ENCODE results near the gene SLC2A14.
"Not testable (repeated sequence)": the region's sequence is repeated elsewhere in the genome, so short reads cannot be mapped to it uniquely, and the experiment has no call there.

The SLC2A14 gene

DNA sequence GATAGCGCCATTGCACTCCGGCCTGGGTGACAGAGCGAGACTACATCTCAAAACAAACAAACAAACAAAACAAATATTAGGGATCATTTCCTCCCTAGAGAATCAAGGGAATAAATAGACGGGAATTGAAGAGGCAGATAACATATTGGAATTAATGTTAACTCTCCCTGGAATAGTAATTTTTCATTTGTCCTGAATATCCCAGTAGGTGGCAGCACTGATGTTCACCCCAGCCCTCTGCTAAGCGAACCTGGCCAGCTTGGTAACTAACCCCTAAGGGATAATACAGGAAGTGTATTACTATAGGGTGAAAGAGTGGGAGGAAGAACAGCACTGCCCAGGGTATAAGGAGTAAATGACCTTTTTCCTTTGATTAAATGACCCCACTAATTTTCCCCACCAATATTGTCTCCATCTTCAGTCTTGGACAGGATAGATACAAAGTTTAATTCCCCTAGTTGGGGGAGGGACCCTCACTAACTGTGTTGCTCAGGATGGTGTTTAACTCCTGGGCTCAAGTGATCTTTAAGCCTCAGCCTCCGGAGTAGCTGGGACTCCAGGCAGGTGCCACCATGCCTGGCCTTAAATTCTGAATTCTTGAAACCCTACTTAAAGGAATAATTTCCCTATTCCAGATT lies 40.5 kb downstream of the SLC2A14 start:
- DNase-seq, result no peak

DNA sequence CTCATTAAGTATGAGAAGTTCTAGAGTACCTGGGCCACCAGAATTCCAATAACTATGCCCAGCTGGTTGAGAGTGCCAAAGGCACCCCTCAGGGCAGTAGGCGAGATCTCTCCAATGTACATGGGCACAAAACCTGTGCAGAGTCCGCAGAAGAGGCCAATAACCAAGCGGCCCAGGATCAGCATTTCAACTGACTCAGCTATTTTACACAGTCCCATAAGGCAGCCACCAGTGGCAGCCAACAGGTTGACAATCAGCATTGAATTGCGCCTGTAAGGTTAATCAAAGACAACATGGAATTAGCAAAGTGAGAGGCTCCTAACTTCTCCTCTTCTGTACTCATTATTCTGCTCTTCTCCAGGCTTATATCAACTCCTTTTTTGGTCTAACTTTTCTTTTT lies 43.0 kb downstream of the SLC2A14 start:
- DNase-seq, result not testable (repeated sequence)

DNA sequence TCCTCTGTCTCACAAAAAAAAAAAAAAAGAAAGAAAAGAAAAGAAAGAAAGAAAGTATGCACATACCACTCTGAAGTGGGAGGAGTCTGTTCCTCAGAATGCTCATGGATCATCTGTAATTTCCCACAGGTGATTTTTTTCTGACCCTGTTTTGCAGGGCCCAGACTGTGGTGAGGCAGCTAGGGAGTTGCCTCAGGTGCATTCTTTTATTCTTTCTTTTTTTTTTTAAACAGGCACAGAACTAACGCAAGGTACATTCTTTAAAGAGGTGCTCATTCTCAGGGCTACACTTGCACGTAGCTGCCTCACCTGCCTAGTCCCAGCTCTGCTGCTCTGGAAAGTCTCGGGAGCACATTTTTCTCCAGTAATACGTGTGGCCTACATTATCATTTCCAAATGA lies 47.0 kb downstream of the SLC2A14 start:
- DNase-seq, result not testable (repeated sequence)

DNA sequence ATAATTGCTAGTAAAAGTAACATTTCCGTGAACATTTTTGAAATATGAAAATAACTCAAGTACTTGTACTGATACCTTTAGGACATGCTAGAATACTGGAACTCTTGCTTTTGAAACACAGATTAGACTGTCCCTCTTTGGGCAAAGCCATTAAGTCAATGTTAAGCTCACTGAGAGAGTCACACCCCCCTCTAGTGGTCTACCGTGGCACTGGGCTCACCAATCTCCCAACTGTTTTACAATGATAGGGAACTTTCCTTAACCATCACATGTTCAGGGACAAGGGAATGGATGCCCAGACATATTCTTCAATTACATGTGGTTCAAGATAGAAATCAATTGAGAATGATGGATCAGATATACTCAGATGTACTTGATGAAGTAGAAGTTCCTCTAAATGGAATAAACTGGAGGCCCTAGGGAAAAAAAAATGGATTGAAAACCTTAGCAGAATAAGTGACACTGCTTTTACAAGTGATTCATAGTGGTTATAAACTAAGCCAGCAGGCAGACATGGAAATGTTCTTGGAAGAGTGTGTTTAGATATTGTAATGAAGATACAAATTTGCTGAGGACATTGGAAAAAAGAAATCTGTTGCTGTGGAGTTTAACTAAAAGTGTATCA lies 65.7 kb downstream of the SLC2A14 start:
- DNase-seq, result peak; percentile 40

DNA sequence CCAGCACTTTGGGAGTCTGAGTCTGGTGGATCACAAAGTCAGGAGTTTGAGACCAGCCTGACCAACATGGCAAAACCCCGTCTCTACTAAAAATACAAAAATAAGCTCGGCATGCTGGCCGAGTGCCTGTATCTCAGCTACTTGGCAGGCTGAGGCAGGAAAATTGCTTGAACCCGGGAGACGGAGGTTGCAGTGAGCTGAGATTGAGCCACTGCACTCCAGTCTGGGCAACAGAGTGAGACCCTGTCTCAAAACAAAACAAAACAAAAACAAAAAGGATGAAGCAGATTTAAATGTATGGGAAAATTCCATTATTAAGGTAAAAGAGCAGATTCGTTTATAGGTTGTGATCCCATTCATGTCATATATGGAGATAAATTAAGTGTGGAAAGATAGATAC lies 66.4 kb downstream of the SLC2A14 start:
- not testable (repeated sequence) for DNase-seq

DNA sequence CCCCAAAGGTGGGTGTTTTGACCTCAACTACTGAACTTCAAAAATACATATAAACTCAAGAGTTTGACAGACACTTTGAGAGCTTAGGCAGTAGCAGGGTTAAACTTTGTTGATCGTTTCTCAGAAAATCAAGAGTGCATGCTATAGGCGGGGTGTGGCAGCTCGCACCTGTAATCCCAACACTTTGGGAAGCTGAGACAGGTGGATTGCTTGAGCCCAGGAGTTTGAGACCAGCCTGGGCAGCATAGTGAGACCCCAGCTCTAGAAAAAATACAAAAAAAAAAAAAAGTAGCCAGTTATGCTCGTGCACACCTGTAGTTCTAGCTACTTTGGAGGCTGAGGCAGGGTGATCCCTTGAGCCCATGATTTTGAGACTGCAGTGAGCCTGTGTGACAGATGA lies 71.3 kb downstream of the SLC2A14 start:
- DNase-seq, result no peak

DNA sequence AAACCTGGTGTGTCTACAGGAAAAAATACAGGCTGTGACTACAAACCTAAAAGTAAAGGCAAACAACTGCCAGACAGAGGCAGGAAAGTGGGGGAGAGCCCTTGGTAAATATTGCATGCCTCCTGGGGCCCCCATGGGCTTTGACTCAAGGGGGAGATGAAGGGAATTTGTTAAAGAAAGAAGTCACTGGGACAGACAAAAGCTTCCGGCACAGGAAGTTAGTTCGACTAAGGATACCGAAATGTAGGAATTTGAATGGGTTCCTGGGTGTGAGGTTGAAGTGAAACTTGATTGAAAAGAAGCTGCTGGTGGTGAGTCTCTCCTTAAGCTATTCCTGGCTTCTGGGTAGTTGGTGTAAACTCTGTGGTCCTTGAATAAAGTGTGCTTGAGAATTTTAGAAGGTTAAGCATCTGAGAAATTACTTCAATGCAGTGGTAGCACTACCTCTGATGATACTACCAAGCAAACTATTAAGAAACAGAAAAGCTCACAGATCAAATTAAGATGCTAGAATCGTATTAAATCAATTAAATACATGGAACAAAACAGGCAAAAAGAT lies 73.9 kb downstream of the SLC2A14 start:
- DNase-seq, result not testable (repeated sequence)

DNA sequence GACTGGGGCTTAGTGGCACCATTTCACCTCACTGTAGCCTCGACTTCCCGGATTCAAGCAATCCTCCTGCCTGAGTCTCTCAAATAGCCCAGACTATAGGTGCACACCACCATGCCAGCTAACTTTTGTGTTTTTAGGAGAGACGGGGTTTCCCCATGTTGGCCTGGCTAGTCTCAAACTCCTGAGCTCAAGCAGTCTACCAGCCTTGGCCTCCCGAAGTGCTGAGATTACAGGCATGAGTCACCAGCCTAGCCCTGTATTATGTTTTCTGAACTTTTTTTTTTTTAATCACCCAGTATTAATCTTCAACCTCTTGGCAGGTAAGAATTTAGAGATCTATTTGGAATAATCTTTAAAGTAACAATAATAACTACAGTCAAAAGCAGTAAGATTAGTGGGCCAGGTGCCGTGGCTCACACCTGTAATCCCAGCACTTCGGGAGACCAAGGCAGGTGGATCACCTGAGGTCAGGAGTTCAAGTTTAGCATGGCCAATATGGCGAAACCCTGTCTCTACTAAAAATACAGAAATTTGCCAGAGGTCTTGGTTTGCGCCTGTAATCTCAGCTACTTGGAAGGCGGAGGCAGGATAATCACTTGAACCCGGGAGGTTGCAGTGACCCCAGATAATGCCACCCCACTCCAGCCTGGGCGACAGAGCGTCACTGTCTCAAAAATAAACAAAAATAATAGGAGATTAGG lies 74.9 kb downstream of the SLC2A14 start:
- DNase-seq, result no peak

DNA sequence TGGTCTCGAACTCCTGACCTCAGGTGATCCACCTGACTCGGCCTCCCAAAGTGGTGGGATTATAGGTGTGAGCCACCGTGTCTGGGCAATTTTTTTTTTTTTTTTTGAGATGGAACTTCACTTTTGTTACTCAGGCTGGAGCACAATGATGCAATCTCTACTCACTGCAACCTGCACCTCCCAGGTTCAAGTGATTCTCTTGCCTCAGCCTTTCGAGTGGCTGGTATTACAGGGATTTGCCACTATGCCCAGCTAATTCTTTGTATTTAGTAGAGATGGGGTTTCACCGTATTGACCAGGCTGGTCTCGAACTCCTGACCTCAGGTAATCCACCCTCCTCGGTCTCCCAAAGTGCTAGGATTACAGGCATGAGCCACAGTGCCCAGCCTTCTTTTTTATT lies 75.4 kb downstream of the SLC2A14 start:
- DNase-seq, result not testable (repeated sequence)

DNA sequence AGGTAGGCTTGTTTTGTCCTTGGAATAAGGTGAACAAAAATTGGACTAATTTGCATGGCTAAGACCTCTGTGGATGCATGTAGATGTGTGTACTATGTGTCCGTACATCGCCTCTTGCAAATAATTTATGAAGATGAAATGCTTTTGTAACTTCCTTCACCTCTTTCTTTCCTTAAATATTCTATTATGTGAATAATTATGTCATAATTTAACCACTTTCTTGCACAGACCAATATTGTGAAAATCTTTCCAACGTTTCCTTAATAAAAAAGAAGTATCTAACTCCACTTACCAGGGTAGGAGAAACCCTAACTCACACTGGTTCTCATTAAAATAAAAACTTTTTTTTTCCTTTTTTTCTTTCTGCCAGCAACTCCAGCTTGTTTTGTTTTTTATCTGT lies 79.5 kb downstream of the SLC2A14 start:
- DNase-seq, result no peak

DNA sequence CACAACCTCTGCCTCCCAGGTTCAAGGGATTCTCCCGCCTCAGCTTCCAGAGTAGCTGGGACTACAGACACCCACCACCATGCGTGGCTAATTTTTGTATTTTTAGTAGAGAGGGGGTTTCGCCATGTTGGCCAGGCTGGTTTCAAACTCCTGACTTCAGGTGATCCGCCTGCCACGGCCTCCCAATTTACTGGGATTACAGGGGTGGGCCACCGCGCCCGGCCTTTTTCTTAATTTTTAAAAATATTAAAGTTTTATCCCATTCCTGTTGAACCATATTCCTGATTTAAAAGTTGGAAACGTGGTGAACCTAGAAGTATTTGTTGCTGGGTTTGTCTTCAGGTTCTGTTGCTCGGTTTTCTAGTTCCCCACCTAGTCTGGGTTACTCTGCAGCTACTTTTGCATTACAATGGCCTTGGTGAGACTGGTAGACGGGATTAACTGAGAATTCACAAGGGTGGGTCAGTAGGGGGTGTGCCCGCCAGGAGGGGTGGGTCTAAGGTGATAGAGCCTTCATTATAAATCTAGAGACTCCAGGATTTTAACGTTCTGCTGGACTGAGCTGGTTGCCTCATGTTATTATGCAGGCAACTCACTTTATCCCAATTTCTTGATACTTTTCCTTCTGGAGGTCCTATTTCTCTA lies 83.7 kb downstream of the SLC2A14 start, which contains the start of gene NANOG:
Gene NANOG, plus strand, starts transcription at position 519 of the 645 bp plus-strand sequence. CDS start 213 bp downstream, outside the sequence.
- not testable (repeated sequence) for DNase-seq

DNA sequence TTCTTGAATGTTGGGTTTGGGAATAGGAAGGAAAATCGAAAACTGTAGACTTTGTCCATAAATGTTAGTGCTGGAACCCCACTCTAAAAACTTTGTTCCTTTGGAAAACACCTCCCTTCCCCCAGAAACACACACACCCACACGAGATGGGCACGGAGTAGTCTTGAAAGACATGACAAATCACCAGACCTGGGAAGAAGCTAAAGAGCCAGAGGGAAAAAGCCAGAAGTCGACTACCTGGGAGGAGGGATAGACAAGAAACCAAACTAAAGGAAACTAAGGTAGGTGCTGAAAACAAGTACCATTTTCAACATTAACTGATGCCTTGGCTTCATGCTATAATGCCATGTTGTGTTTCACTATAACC lies 84.4 kb downstream of the SLC2A14 start:
- no peak for DNase-seq

DNA sequence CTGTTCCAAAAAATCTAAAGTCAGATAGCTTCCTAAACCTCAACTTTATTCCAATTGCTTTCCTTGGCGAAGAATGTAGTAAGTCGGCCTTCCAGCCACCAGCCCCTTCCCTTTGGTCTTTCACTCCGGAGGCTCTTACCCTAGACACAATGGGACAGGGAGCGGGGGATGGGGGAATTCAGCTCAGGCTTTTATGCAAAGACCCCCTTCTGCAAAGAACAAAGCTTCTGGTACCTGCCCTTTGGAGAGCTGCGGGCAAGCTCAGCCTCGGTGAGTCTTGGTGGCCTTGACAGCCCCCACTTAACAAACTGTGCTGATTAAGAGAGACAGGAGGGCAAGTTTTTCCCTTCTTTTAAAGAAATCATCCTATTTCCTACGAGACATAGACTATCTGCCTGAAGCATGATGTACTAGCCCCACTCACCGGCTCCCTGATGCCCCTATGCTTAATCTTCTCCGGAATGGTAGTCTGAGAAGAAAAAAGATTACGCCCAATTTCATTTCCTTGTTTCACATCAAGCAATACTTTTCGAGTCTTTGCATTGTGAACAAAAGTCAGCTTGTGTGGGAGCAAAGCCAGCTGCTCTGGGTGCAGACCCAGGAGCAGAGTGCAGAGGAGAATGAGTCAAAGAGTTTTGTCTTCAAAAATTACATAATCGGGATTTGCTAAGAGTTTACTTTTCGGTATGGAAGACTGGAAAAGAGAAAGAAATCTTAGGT lies 85.0 kb downstream of the SLC2A14 start:
- no peak for DNase-seq

DNA sequence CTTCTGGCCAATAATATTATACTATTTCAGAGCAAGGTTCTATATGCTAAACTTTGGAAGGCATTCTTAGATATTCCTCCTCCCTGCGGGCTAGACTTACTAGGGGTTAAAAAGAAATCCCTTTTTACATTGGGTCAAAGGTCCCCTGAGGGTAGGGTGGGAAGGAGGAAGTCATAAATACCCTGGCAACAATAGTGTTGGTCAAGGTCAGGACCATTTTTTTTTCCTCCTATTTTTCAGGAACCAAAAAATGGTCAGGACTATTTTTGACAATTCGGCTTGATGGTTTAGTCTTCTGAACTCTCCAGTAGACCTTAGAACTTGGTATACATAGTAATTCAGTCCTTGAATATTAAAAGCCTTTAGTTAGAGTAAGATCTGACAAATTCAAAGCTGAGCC lies 88.0 kb downstream of the SLC2A14 start:
- DNase-seq, result no peak

DNA sequence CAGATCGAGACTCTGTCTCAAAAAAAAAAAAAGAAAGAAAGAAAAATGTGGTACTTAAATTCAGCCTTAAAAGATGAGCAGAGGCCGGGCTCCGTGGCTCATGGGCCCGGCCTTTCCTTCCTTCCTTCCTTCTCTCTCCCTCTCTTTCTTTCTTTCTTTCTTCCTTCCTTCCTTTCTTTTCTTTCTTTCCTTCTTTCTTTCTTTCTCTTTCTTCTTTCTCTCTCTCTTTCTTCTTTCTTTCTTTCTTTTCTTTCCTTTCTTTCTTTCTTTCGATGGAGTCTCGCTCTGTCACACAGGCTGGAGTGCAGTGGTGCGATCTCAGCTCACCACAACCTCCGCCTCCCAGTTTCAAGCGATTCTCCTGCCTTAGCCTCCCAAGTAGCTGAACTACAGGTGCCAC lies 89.3 kb downstream of the SLC2A14 start:
- DNase-seq, result not testable (repeated sequence)

DNA sequence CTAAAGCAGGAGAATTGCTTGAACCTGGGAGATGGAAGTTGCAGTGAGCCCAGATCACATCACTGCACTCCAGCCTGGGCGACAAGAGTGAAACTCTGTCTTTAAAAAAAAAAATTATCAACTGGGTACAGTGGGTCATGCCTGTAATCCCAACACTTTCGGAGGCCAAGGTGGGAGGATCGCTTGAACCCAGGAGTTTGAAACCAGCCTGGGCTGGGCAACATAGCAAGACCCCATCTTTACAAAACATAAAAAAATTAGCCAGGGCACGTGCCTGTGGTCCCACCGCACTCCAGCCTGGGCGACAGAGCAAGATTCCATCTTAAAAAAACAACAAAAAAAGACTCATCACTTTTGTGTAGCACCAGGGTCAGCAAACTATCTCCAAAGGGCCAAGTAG lies 90.7 kb downstream of the SLC2A14 start:
- DNase-seq, result no peak

DNA sequence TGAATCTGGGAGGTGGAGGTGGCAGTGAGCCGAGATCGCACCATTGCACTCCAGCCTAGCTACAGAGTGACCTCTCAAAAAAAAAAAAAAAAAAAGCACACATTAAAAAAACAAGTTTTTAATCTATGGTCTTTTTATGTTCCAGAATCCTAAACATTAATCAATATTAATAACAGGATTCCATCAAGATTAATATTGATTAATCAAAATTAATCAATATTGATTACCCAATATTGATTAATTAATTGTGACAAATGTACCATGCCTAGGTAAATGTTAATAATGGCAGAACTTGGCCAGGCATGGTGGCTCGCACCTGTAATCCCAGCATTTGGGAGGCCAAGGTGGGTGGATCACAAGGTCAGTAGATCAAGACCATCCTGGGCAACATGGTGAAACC lies 91.4 kb downstream of the SLC2A14 start:
- DNase-seq, result no peak

DNA sequence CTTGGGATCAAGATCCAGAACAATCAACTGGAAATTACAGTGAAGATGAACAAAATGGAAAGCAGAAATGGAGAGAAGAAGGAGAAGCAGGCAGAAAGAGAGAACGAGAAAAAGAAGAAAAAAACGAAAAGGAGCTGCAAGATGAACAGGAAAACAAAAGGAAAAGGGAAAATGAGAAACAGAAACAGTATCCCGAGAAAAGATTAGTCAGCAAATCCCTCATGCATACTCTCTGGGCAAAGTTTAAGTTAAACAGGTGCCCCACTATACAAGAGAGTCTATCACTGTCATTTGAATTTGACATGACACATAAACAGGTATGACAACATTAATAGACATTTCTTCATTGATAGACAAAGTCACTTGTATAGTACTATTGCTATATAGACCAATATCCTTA lies 102.7 kb downstream of the SLC2A14 start:
- no peak for DNase-seq

Data from NCI-H2227 treated with DMSO at 0.1 percent for 48 hours (cell line).